Measurements from ENCODE around the gene EHD4.

DNA sequence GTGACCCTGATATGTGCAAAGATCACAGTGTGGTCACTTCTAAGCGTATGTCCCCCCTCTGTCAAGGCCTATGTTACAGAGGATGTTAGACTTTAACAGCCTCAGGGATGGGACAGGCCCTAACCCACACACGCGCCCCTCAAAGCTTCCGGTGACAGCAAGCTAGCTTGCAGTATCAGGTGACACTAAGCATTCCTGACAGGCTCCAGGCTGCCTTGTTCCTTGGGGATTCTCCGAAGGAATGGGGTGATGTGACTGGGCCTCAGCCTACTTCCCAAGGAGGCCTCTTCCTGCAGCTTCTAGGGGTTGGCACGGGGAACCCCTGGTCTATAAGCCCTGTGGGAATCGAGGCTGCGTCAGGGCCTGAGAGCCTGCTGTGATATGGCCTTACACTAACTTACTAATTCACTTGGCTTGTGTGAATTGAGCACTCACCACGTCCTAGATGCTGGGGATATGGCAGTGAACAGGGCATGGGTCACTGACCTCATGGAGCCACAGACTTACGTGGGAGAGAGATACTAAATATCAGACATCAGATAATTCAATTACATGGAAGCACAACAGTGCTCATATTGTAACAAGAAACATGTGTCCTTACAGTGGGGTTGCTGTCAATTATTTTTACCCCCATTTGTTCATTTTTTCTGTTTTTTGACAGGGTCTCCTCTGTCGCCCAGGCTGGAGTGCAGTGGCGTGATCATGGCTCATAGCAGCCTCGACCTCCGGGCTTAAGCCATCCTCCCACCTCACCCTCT lies 67.1 kb downstream of the EHD4 start:
- no peak for TF ChIP-seq POLR2AphosphoS2 (conservative IDR thresholded peaks at IDR 0.05; ENCODE audit: low read length)
- no peak for TF ChIP-seq CEBPB (IDR thresholded peaks at IDR 0.05)
- TF ChIP-seq RCOR1 (IDR thresholded peaks at IDR 0.05; ENCODE audit: low read depth, low read length): no peak

Data from A549 (cell line).